OCI-LY3 (cell line): ENCODE results near the gene RBBP8.

Experiments used
- EZH2phosphoT487 ChIP-seq: fragments of 200-600 bp; shearing (Covaris generic); IDR thresholded peaks from 2 replicates; pipeline ENCODE4 v1.6.1; 2018; ENCODE audit warnings: antibody characterized with exemption, mixed run types, low read depth
- TF ChIP-seq, protein P1 (sequence below): fragments of 200-600, 300-600 bp; sonication (generic); IDR thresholded peaks from 2 replicates; pipeline ENCODE4 v1.5.1; 2014; ENCODE audit warnings: antibody characterized with exemption, low read length, low read depth

DNA sequence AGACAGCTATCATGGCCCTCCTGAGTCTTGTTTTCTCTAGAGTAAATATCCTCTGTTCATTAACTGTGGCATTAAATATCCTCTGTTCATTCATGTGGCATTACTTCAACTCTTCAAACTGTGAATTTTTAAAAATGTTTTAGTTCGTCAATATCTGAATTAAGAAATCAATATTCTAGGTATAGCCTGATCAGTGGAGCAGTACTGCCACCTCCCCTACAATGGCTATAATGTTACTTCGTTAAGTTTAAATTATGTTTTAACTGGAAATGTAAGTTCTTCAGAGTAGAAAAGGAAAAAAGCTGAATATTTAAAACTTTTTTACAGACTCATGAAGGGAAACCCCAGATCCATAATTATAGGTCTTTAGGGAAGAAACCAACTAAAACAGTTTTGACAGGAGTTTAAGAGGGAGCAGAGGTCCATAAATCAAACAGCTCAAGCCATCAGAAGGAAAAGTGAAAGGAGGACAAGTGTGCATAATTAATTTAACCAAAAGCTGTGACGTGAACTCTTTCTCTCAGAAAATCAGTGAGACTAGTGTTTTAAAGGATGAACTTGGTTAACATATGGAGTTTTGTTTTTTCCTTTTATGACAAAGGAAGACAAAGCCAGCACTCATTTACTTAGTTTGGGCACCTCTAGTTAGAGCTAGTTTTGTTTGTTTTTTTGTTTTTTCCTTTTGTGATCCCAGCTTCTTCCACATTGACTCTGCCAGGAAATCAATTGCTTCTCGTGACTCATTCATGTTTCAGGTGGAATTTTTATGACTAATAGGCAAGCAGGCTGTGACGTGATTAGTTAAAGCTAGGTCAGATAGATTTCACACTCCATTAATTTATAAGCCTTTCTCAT, 44.9 kb downstream of the RBBP8 start:
- TF ChIP-seq, protein P1, sequence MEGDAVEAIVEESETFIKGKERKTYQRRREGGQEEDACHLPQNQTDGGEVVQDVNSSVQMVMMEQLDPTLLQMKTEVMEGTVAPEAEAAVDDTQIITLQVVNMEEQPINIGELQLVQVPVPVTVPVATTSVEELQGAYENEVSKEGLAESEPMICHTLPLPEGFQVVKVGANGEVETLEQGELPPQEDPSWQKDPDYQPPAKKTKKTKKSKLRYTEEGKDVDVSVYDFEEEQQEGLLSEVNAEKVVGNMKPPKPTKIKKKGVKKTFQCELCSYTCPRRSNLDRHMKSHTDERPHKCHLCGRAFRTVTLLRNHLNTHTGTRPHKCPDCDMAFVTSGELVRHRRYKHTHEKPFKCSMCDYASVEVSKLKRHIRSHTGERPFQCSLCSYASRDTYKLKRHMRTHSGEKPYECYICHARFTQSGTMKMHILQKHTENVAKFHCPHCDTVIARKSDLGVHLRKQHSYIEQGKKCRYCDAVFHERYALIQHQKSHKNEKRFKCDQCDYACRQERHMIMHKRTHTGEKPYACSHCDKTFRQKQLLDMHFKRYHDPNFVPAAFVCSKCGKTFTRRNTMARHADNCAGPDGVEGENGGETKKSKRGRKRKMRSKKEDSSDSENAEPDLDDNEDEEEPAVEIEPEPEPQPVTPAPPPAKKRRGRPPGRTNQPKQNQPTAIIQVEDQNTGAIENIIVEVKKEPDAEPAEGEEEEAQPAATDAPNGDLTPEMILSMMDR: no peak; the same call in 1 of the 2 replicates
- no peak for TF ChIP-seq EZH2phosphoT487
